HepG2 (cell line): ENCODE results near the gene MAPKAPK3. TPM values are rescaled to one million over a fixed set of nuclear protein-coding genes. Genes with fewer than 3 reads are reported as not detected.

Experiments used
- FOXP1 ChIP-seq, 2 experiments: fragments of 450-650 bp in 1 of 2; IDR thresholded peaks; 2 replicates each; pipeline ENCODE4 v1.6.1; 2017 to 2018; ENCODE audit warnings: antibody characterized with exemption in 1 of 2
- HDAC1 ChIP-seq: sonication (generic); formaldehyde crosslinking; IDR thresholded peaks from 2 replicates; pipeline ENCODE4 v1.5.1; 2020; ENCODE audit warnings: mild to moderate bottlenecking, missing genetic modification reagents
- HIC2 ChIP-seq: sonication (generic); formaldehyde crosslinking; IDR thresholded peaks from 2 replicates; pipeline ENCODE4 v1.9.0; 2022; ENCODE audit warnings: low read depth, missing genetic modification reagents
- HNRNPH1 ChIP-seq: fragments of 200-400 bp; formaldehyde crosslinking; optimal IDR thresholded peaks from 2 replicates; pipeline ENCODE3; 2017; ENCODE audit warnings: mild to moderate bottlenecking, low read depth, low read length
- HOXA5 ChIP-seq: sonication (generic); formaldehyde crosslinking; IDR thresholded peaks from 2 replicates; pipeline ENCODE4 v1.4.0; 2020; ENCODE audit warnings: missing genetic modification reagents
- IRF1 ChIP-seq: sonication (generic); formaldehyde crosslinking; IDR thresholded peaks from 2 replicates; pipeline ENCODE4 v1.4.0; 2020; ENCODE audit warnings: low read depth, mild to moderate bottlenecking, missing genetic modification reagents
- MLXIP ChIP-seq: sonication (generic); formaldehyde crosslinking; IDR thresholded peaks from 2 replicates; pipeline ENCODE4 v1.9.0; 2021; ENCODE audit warnings: missing genetic modification reagents, borderline replicate concordance
- PAX8 ChIP-seq: sonication (generic); formaldehyde crosslinking; IDR thresholded peaks from 2 replicates; pipeline ENCODE4 v1.8.0; 2022; ENCODE audit warnings: mild to moderate bottlenecking, missing genetic modification reagents, borderline replicate concordance
- PCBP2 ChIP-seq: fragments of 200-400 bp; formaldehyde crosslinking; optimal IDR thresholded peaks from 2 replicates; pipeline ENCODE3; 2018; ENCODE audit warnings: low read length, low read depth; ENCODE audit not compliant: poor library complexity, severe bottlenecking
- SAP130 ChIP-seq: IDR thresholded peaks from 2 replicates; pipeline ENCODE4 v1.6.1; 2016; ENCODE audit warnings: low read depth
- SOX5 ChIP-seq: IDR thresholded peaks from 2 replicates; pipeline ENCODE4 v1.6.1; 2016; ENCODE audit warnings: borderline replicate concordance
- SP2 ChIP-seq: sonication (generic); formaldehyde crosslinking; IDR thresholded peaks from 2 replicates; pipeline ENCODE4 v1.5.1; 2020; ENCODE audit warnings: mild to moderate bottlenecking, missing genetic modification reagents
- TOE1 ChIP-seq: sonication (generic); formaldehyde crosslinking; IDR thresholded peaks from 2 replicates; pipeline ENCODE4 v1.4.0; 2020; ENCODE audit warnings: mild to moderate bottlenecking, missing genetic modification reagents
- ZNF724P ChIP-seq: sonication (generic); formaldehyde crosslinking; IDR thresholded peaks from 2 replicates; pipeline ENCODE4 v1.8.0; 2022; ENCODE audit warnings: missing genetic modification reagents, borderline replicate concordance
- ZNF75D ChIP-seq: sonication (generic); formaldehyde crosslinking; IDR thresholded peaks from 2 replicates; pipeline ENCODE4 v1.8.1; 2023; ENCODE audit warnings: missing genetic modification reagents, mild to moderate bottlenecking, borderline replicate concordance
- ZNF768 ChIP-seq: sonication (generic); formaldehyde crosslinking; IDR thresholded peaks from 2 replicates; pipeline ENCODE4 v1.4.0; 2020; ENCODE audit warnings: missing genetic modification reagents
- polyA plus RNA-seq, 8 experiments: library from polyadenylated mRNA; depleted of rRNA in 3 of 8; stranded (reverse) in 7 of 8; unstranded in 1 of 8; fragments of >200 nt; fragmentation: Illumina TruSeq in 4 of 8; extraction: Trizol in 4 of 8; gene quantifications; 2 replicates each; pipeline versions ENCODE4 v1.2.1 to v1.2.3, GENCODE V29; 2011 to 2016; ENCODE audit warnings: low read depth in 4 of 8, missing spikeins in 1 of 8, mixed read lengths in 1 of 8; ENCODE audit not compliant: insufficient read depth in 1 of 8
- total RNA-seq, 5 experiments: library from RNA; depleted of rRNA; stranded (reverse); fragments of >200 nt; fragmentation: Illumina TruSeq; extraction: Trizol; gene quantifications; 2 replicates each; pipeline ENCODE4 v1.2.3, GENCODE V29; 2016; ENCODE audit warnings: low read depth in 1 of 5

Gene MAPKAPK3
- total and polyA plus RNA-seq, 2 of the 13 experiments (the other 11 are each of a cell fraction or from before 2014, with no cell fraction given): 39.9 to 41.2 TPM

GRCh38 chr3:50600841-50601591 lies 15.9 kb upstream of the MAPKAPK3 start (continued):
- TF ChIP-seq ZNF724P (CRISPR knock-in tag) (no peak), MLXIP (CRISPR knock-in tag) (no peak), HNRNPH1 (no peak), HOXA5 (peak; percentile 40; the same call in 1 of the 2 replicates), HIC2 (CRISPR knock-in tag) (peak; percentile 96), SAP130 (CRISPR knock-in tag) (peak; percentile 87), HDAC1 (peak; percentile 92), SOX5 (CRISPR knock-in tag) (peak; percentile 83; the same call in 1 of the 2 replicates), PAX8 (CRISPR knock-in tag) (no peak), ZNF768 (CRISPR knock-in tag) (peak; percentile 22; the same call in 1 of the 2 replicates), TOE1 (CRISPR knock-in tag) (no peak), IRF1 (CRISPR knock-in tag) (no peak), SP2 (CRISPR knock-in tag) (0 out of 2 replicates have a peak, but pooled peaks have one; percentile 19), PCBP2 (no peak), FOXP1 (IDR thresholded peaks at IDR 0.05) (no peak), FOXP1 (CRISPR knock-in tag; IDR thresholded peaks at IDR 0.05) (peak; percentile 66), ZNF75D (CRISPR knock-in tag) (peak; percentile 75; the same call in 1 of the 2 replicates)
- TF ChIP-seq, all 625 proteins: peak for 255
